ENCODE measurements around the gene CCDC178.
"Not testable (repeated sequence)": the region's sequence is repeated elsewhere in the genome, so short reads cannot be mapped to it uniquely, and the experiment has no call there.

CCDC178 gene

GRCh38 chr18:33231474-33232317 is 208.8 kb downstream of the CCDC178 start:
- peak; percentile 28 to 30 for DNase-seq (ENCODE audit: low read depth in 2 of 2)

- DNase-seq (ENCODE audit: low read depth in 2 of 2), result no peak
Measured at GRCh38 chr18:33212363-33212762, 228.2 kb downstream of the CCDC178 start.

GRCh38 chr18:33210575-33211189 is 229.8 kb downstream of the CCDC178 start:
- DNase-seq (ENCODE audit: low read depth in 2 of 2), result no peak

GRCh38 chr18:33205777-33206176 is 234.7 kb downstream of the CCDC178 start:
- DNase-seq (ENCODE audit: low read depth in 2 of 2), result no peak

GRCh38 chr18:33201509-33201926 is 239.0 kb downstream of the CCDC178 start:
- DNase-seq (ENCODE audit: low read depth in 2 of 2), result no peak

- no peak for DNase-seq (ENCODE audit: low read depth in 2 of 2)
Measured at GRCh38 chr18:33195795-33196194, 244.7 kb downstream of the CCDC178 start.

- DNase-seq (ENCODE audit: low read depth in 2 of 2), result no peak
Measured at GRCh38 chr18:33194793-33195192, 245.7 kb downstream of the CCDC178 start.

GRCh38 chr18:33184958-33185357 is 255.6 kb downstream of the CCDC178 start:
- no peak for DNase-seq (ENCODE audit: low read depth in 2 of 2)

GRCh38 chr18:33184175-33184574 is 256.3 kb downstream of the CCDC178 start:
- no peak for DNase-seq (ENCODE audit: low read depth in 2 of 2)

GRCh38 chr18:33183136-33183535 is 257.4 kb downstream of the CCDC178 start:
- no peak for DNase-seq (ENCODE audit: low read depth in 2 of 2)

- no peak for DNase-seq (ENCODE audit: low read depth in 2 of 2)
Measured at GRCh38 chr18:33181016-33181415, 259.5 kb downstream of the CCDC178 start.

- no peak for DNase-seq (ENCODE audit: low read depth in 2 of 2)
Measured at GRCh38 chr18:33169218-33169617, 271.3 kb downstream of the CCDC178 start.

GRCh38 chr18:33164121-33164520 is 276.4 kb downstream of the CCDC178 start:
- not testable (repeated sequence) for DNase-seq (ENCODE audit: low read depth in 2 of 2)

- no peak for DNase-seq (ENCODE audit: low read depth in 2 of 2)
Measured at GRCh38 chr18:33161131-33161530, 279.4 kb downstream of the CCDC178 start.

GRCh38 chr18:33159151-33159550 is 281.4 kb downstream of the CCDC178 start:
- no peak for DNase-seq (ENCODE audit: low read depth in 2 of 2)

GRCh38 chr18:33157893-33158292 is 282.6 kb downstream of the CCDC178 start:
- DNase-seq (ENCODE audit: low read depth in 2 of 2), result no peak

- no peak for DNase-seq (ENCODE audit: low read depth in 2 of 2)
Measured at GRCh38 chr18:33156906-33157470, 283.5 kb downstream of the CCDC178 start.

- no peak for DNase-seq (ENCODE audit: low read depth in 2 of 2)
Measured at GRCh38 chr18:33154049-33154448, 286.5 kb downstream of the CCDC178 start.

GRCh38 chr18:33152376-33152775 is 288.1 kb downstream of the CCDC178 start:
- DNase-seq (ENCODE audit: low read depth in 2 of 2), result no peak

GRCh38 chr18:33147811-33148210 is 292.7 kb downstream of the CCDC178 start:
- DNase-seq (ENCODE audit: low read depth in 2 of 2), result not testable (repeated sequence)

GRCh38 chr18:33146014-33146413 is 294.5 kb downstream of the CCDC178 start:
- DNase-seq (ENCODE audit: low read depth in 2 of 2), result no peak

GRCh38 chr18:33135951-33136660 is 304.4 kb downstream of the CCDC178 start:
- no peak for DNase-seq (ENCODE audit: low read depth in 2 of 2)

Data from stimulated activated CD4-positive, alpha-beta T cell treated with anti-CD3 and anti-CD28 coated beads, Interleukin-15, amount 100 ng/mL, for 48 hours (primary cell).